ENCODE data around the gene SMAD6. TPM values are rescaled to one million over a fixed set of nuclear protein-coding genes. Genes with fewer than 3 reads are reported as not detected.
A peak's percentile ranks its signal among the peaks of the same experiment; 100 is the strongest.
"Not testable (repeated sequence)": the region's sequence is repeated elsewhere in the genome, so short reads cannot be mapped to it uniquely, and the experiment has no call there.

SMAD6 gene
- total RNA-seq, 1 donor from 2014 or later: 15.6 TPM

DNA sequence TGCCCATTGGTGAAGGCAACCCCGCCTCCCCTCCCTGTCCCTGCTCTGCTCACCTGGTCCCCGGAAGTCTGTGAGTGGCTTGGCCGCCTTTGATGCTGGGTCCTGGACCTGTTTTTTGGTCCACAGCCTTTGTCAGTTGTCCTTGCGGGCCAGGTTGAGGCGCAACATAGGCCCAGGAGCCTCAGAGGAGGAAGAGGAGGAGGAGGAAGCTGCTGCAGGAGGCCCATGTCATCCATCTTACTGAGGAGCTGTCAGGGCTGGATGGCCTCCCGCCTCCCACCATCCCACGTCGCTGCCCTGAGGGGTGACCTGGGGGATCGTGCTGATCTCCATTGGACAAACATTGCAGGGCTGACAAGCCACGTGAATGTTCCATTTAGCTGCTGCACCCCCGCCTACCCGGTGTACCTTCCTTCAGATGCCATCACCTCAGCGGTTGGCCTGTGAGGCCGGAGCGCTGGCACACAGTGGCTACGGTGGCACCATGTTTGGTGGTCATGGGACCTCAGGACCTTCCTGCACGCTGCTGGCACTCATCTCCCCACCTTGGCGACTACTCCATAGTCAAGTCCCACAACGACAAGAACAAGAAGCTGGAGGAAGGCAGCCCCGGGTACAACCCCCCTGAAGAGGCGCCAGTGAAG, 106.3 kb downstream of the SMAD6 start:
- DNase-seq (ENCODE audit: extremely low read depth, low read depth, low spot score): no peak

DNA sequence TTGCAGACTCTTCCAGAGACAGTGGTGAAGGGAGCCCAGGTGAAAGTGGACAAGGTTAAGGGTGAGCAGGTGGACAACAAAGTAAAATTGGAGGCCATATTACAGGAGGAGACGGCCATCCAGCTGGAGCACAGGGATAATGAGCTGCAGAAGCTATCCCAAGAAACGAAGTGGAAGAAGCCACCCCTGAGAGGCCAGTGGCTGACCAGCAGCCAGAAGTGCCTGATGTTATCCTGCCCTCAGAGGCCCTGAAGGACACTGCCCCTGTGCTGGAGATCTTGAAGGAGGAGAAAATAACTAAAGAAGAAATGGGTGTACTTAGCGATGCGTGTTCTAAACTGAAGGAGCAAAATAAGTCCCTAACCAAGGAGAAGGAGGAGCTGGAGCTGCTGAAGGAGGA, 107.6 kb downstream of the SMAD6 start:
- DNase-seq (ENCODE audit: extremely low read depth, low read depth, low spot score): no peak

DNA sequence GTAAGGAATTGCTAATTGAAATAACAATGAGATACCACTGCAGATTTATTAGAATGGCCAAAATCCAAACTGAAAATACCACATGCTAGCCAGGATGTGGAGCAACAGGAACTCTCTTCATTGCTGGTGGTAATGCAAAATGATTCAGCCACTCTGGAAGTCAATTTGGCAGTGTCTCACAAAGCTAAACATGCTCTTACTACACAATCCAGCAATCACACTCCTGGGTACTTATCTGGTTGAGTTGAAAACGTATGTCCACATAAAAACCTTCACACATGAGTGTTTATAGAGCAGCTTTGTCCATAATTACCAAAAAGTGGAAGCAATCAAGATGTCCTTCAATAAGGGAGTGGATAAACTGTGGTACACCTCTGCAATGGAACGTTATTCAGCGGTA, 113.3 kb downstream of the SMAD6 start:
- peak; percentile 18 for DNase-seq (ENCODE audit: extremely low read depth, low read depth, low spot score)

DNA sequence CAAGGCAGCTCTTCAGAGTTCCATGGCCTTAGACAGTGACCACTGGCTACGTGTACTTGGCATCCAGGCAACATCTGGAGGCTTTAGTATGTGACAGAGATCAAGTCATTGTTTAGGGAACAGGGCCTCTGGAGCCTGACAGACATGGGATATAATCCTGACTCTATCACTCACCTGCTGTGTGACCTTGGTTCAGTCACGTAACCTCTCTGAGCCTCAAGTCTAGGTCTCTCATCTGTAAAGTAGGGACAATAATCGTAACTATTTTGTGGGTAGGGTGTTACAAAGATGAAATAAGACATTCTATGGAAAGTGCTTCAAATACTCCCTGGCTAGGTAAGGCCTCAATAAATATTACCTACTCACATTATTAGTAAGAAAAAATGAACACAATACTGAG, 114.2 kb downstream of the SMAD6 start:
- no peak for DNase-seq (ENCODE audit: extremely low read depth, low read depth, low spot score)

DNA sequence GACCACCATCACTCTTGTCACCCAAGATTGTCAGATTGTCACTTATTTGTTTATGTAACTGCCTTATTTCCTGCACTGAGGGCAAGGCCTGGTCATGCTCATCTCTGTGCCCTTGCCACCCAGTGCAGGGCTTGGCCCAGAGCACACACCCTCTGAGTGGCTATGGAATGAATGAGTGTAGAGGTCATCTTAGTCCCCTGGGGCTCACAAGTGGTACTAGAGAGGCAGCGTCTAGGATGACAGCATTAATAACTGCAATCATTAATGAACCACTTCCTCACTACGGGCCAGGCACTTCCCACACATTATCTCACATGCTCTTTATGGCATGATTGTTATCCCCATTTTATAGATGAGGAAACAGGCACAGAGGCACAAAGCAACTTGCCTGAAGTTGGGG, 117.0 kb downstream of the SMAD6 start:
- no peak for DNase-seq (ENCODE audit: extremely low read depth, low read depth, low spot score)

DNA sequence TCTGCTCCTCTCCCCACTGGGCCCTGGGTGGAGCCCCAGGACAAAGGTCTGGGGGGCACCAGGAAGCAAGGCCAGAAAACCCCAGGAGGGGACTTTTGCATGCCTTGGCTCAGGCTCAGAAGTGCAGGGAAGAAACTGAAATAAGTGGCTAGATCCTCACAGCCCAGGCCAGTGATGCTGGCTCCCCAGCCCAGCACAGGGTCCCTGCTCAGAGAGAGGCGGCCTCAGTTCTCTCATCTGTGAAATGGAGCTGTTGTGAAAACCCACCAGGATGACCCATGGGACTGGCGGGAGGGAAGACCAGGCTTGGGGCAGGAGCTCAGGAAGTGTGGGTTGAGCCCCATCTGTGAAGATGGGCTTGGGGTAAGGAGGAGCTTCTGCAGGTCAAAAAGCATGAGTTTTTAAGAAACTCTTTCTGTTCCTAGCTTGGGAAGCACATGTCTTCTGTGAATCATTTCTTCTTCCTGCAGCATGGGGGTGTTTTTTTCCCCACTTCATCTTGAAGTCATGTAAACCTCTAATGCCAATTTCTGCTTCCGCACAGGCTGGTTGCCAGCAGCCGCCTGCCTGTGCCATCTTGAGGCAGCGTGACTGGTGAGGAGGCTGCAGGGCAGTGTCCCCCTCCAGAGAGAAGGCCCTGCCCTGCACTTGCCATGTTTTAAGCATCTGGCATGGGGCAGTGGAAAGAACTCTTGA, 118.6 kb downstream of the SMAD6 start:
- no peak for DNase-seq (ENCODE audit: extremely low read depth, low read depth, low spot score)

DNA sequence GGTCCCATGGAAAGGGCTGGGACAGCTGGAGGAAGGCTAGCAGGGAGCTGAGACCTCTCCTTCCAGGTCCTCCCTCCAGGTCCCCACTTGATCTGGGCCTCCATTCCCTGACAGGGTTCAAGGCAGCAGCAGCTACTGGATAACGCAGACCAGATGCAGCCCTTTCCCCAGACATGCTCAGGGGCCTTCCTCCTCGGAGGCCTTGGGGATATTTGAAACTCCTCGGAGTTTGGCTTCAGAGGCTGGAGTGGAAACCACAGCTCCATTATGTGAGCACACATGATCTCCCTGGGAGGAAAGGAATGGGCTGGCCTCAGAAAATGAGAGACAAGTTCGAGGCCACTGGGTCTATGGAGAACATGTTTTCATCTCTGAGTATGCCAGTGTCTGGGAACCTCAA, 119.3 kb downstream of the SMAD6 start:
- DNase-seq (ENCODE audit: extremely low read depth, low read depth, low spot score): no peak

DNA sequence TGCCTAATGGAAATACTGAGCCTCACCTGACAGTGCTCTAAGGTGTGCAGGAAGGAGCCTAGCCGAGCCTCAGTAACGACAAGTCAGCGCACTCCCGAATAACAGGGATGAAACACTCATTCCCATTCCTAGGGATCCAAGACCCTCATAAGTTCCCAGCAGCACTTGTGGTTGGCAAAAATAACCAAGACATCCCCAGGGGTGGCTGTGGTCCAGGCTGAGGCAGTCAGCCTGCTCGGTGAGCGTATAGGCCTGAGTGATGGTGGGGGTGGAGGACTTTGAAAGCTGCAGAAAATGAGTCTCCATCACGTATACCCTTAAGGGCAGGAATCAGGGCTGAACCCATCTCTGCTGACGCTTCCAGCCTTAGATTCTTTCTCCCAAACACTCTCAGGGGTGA, 120.1 kb downstream of the SMAD6 start:
- no peak for DNase-seq (ENCODE audit: extremely low read depth, low read depth, low spot score)

DNA sequence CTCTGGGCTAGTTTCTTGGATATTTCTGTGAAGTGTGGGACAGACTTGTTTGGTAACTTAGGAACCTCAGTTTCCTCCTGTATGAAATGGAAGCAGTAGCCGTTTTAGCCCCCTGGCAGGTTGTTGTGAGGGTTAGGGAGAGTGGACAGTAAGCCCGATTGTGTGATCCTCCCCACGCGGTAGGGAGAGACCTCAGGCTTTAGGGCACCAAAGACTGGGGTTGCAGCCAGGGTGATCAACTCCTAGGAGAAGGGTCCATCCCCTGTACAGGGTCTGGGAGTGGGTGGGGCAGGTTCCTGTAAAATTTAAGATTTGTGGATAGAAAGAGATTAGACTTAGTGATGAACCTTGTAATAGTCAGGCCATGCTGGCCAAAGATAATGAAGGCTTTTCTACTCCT, 120.5 kb downstream of the SMAD6 start:
- DNase-seq (ENCODE audit: extremely low read depth, low read depth, low spot score): no peak

DNA sequence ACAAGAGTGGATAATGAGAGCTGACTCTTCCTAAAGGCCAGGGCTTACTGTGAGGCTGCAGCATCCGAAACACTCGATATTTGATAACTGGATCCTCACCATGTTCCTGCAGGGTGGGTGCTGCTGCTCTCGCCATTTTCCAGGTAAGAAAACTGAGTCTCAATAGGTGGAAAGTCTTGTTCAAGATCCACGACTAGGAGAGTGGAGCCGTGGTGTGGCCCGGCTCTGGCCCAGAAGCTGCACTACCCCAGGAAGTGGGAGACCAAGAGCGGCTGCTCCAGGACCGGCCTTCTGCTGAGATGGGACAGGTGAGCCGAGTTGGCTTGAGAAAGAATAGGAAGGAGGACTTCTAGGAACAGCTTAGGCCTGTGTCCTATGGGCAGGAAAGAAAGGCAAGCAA, 121.6 kb downstream of the SMAD6 start:
- no peak for DNase-seq (ENCODE audit: extremely low read depth, low read depth, low spot score)

DNA sequence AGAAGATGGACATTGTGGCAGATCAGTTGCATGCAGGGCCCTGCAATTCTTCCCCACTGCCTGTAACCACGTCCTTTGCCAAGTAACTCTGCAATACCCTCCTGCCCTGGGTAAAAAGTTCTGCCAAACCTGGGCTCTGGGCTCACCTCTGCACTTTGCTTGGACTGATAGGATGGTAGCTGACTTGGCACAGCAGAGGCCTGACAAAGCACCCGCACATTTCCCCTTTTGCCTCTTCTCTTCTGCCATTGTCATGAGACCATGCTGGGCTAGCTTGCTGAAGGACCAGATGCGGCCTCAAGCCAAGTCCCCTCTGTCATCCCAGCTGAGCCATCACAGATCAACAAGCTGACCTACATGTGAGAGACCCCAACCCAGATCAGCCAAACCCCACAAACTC, 122.4 kb downstream of the SMAD6 start:
- DNase-seq (ENCODE audit: extremely low read depth, low read depth, low spot score): no peak

DNA sequence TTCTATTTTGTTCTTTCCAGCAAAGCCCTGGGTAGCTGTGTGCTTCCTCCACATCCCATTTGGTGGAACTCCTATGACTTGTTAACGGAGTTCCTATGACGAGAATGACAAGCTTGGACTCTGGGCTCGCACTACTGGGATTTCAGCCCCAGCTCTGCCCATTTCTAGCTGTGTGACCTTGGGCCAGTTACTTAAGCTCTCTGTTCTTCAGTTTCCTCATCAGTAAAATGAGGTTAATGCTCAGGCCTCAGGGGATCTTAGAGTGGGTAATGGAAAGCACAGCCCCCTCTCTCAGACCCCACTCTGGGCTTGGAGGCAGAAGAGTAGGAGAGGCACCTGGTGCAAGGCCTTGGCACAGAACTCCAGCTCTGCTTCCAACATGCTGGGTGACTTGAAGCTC, 123.1 kb downstream of the SMAD6 start:
- no peak for DNase-seq (ENCODE audit: extremely low read depth, low read depth, low spot score)

DNA sequence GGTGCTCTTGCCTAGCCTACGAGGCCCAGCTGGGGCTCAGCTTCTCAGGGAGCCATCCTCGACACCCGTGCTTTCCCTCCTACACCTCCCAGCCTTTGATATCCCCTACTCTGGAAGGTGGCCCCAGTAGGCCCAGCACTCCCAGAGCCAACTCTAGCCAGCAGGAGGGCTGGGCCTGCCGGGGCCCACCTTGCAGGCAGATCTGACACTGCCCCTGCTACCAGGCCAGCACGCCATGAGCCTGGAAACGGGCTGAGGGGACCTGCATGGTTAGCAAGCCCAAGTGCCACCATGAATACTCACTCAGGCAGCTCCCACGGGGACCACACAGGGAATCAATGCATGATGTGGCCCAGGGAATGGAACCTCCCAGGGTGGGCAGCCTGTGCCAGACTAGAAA, 123.7 kb downstream of the SMAD6 start:
- DNase-seq (ENCODE audit: extremely low read depth, low read depth, low spot score): no peak

DNA sequence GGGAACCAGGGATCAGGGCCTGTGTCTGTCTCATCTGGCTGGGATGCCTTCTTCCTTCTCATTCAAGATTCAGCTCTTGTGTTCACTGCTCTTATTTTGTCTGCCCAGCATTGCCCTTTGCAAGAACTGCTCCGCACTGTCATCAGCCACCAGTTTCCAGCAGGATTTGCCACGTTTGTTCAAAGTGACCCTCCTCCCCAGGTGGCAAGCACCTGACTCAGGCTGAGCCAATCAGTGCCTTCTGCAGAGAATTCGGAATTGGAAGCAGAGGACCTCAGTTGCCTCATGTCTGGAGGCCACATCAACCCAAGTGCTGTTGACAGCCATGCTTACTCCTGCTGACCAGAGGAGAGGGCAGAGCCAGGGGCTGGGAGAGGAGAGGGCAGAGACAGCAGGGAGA, 124.5 kb downstream of the SMAD6 start:
- DNase-seq (ENCODE audit: extremely low read depth, low read depth, low spot score): no peak

DNA sequence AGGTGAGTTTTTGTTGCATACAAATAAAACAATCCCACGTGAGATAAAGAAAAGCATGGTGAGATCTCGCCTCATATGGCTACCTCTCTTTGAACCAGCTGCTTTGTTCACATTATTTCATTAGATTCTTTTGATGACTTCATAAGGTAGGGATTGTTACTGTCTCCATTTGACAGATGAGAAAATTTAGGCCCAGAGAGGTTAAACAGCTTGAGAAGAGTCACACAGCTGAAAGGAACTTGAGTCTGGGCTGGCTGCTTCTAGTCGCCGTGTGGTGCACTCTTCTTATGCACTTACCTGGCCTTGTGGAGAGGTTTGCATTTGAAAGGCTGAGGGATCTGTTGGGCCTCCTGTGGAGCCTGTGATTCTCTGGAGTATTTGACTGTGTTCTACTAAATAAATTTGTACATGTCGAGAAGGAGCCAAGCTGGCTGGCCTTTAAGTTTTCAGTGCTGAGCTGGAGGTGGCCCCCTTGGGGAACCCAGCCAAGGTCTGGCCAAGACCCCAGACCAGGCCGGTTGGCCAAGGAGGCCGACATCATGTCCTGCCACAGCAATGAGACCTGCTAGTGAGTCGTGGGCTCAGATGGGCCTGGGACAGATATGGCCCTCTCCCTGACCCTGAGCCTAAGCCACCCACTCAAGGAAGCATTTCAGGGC, 125.1 kb downstream of the SMAD6 start:
- no peak for DNase-seq (ENCODE audit: extremely low read depth, low read depth, low spot score)

DNA sequence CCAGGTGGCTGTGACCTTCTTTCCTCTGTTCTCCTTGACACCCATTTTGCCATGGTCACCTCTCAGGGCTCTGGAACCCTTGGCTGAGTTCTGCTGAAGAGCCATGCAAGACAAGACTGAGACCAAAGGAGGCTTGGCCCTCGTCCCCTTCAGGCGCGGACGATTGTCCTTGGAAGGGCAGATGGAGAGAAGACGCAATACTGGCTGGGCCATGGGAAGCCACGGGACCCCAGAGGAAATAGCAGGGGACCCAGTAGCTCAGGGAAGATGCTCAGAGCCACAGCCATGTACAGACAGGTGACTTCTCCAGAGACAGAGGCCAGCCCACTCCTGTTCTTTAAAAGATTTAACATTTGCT, 125.6 kb downstream of the SMAD6 start:
- DNase-seq (ENCODE audit: extremely low read depth, low read depth, low spot score): no peak

DNA sequence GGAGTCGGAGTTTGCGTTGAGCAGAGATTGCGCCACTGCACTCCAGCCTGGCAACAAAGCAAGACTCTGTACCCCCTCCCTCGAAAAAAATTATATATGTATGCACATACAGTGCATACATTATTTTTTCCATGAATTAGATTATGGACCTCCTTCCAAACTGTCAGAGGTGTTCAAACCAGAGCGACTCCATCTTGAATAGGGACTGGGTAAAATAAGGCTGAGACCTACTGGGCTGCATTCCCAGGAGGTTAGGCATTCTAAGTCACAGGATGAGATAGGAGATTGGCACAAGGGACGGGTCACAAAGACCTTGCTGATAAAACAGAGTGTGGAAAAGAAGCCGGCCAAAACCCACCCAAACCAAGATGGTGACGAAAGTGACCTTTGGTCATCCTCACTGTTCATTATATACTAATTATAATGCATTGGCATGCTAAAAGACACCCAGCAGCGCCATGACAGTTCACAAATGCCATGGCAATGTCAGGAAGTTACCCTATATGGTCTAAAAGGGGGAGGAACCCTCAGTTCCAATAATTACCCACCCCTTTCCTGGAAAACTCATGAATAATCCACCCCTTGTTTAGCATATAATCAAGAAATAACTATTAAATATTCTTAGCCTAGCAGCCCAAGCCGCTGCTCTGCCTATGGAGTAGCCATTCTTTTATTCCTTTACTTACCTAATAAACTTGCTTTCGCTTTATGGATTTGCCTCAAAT, 126.9 kb downstream of the SMAD6 start:
- DNase-seq (ENCODE audit: extremely low read depth, low read depth, low spot score): not testable (repeated sequence)

DNA sequence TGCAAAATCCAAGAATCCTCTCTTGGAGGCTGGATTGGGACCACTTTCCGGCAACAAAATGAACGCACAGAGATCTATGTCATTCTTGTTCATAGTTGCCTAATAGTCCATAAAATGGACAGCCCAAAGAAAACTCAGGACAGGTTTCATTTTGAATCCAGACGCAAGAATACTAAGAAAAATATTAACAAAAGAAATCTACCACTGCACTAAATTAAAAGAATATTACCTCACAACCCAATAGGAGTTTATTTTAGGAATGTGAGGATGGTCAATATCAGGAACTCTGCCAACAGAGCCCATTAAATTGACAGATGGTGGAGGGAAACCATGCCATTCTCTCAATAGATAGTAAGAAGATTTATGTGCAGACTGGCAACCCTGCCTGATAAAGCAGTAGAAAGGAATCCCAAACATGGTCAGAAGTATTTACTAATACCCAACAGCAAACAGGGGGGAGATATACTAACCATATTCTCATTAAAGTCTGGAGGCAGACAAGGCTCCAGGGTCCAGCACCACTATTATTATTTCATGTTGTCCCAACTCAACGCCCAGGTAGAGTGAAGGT, 127.6 kb downstream of the SMAD6 start:
- no peak for DNase-seq (ENCODE audit: extremely low read depth, low read depth, low spot score)

DNA sequence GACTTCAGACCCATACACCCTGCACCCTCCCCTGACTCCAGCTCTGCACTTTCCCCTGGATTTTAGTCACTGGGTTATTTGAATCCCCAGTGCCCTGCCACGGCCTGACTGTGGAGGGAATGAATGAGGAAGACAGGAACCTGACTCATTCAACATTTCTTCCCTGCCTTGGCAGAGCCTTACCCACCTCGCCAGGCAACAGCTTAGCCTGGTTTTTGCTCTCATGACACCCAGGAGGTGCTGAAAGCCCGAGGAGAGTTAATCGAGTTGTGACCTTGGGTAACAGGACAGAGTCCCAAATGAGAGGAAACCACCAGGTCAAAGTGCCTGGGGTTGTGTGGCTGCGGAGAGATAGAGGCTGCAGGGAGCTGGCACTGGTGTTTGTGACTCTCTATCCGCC, 128.3 kb downstream of the SMAD6 start:
- DNase-seq (ENCODE audit: extremely low read depth, low read depth, low spot score): no peak

DNA sequence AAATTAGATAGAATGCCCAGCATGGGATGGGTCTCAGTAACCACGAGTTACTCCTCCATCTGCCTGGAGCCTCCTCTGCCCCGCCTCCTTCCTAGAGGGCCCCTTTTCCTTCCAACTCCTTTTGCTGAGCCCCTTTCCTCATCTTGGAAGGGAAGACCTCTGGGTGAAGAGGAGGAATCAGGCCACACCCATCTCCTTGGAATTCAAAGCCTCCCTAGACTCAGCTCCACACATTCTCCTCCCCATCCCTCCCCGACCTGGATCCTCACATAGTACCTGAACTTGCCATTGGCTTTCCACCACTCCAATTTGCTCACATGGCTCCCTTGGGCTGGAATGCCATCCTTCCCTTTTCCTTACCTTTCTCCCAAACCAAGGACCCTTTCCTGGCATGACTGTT, 128.8 kb downstream of the SMAD6 start:
- DNase-seq (ENCODE audit: extremely low read depth, low read depth, low spot score): no peak

DNA sequence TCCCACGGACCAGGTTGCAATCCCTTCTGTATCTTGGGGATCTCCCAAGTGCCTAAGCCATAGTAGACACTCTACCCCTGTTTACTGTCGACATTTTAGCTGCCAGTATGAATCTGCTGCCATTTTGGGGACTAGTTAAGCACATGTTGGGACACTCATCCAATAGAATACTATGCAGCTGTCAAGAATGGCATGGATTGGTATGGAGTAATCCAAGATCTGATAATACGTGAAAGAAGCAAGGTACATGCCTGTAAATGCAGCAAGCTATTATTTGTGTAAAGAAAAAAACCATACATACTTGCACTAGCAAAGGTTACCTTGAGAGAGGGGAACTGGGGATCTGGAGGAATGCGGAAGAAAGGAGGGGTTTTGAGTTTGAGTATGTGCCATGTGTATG, 129.3 kb downstream of the SMAD6 start:
- no peak for DNase-seq (ENCODE audit: extremely low read depth, low read depth, low spot score)
